Right lobe of liver (tissue), 6 donors: ENCODE data around the gene GOLPH3L. TPM values are rescaled to one million over a fixed set of nuclear protein-coding genes. Genes with fewer than 3 reads are reported as not detected.

Source experiments
- ATAC-seq, 4 donors: fragments of 200-7000 bp; cut with Tn5 transposase; one replicate each; pipeline ENCODE4 v1.9.1; 2020; ENCODE audit warnings: mild to moderate bottlenecking in 4 of 4, moderate library complexity in 4 of 4
- DNase-seq, 3 donors: peaks; one replicate each; pipeline ENCODE4 v3.0.0-alpha.2; 2020
- H3K27ac ChIP-seq, 3 donors: fragments of 200-600 bp; one replicate each; pipeline ENCODE4 v1.8.0; 2022
- H3K27me3 ChIP-seq, 2 donors: fragments of 200-600 bp; one replicate each; pipeline ENCODE4 v1.8.0; 2022
- H3K36me3 ChIP-seq, 4 donors: fragments of 200-600 bp; sonication (generic) in 1 of 4; one replicate each; pipeline versions ENCODE4 v1.5.1 to v1.8.0; 2017 to 2022; ENCODE audit warnings: control low read depth in 1 of 4
- H3K4me1 ChIP-seq, 4 donors: fragments of 200-600 bp; sonication (generic) in 1 of 4; one replicate each; pipeline versions ENCODE4 v1.5.1 to v1.8.0; 2017 to 2022; ENCODE audit warnings: control low read depth in 1 of 4
- H3K4me3 ChIP-seq, 3 donors: fragments of 200-600 bp; one replicate each; pipeline ENCODE4 v1.8.0; 2022
- H3K9me3 ChIP-seq, 4 donors: fragments of 200-600 bp; sonication (generic) in 1 of 4; one replicate each; pipeline versions ENCODE4 v1.5.1 to v1.8.0; 2017 to 2022; ENCODE audit warnings: control low read depth in 1 of 4
- POLR2A ChIP-seq: fragments of 450-650 bp; IDR thresholded peaks from one replicate; pipeline ENCODE4 v1.6.1; 2017; ENCODE audit warnings: antibody characterized with exemption, mild to moderate bottlenecking
- WGBS: methylation state at CpG from one replicate; pipeline ENCODE4 v1.1.6; 2018; ENCODE audit warnings: low coverage, low lambda C conversion rate; ENCODE audit not compliant: insufficient coverage; ENCODE audit errors: missing lambda C conversion rate; 5-methylcytosine and 5-hydroxymethylcytosine counted together
- intact Hi-C, 2 donors: fragments of 100-400 bp; cut with DNase I; formaldehyde crosslinking; loops; one replicate each; pipeline versions ENCODE4 v1.11.2 to v1.14.1; 2022
- total RNA-seq, 6 experiments: library from RNA; depleted of rRNA in 2 of 6; stranded (reverse); fragments of >200 nt in 2 of 6; fragmentation: NEBNext Ultra II Directional in 3 of 6; extraction: Animal tissue kit (Norgen Biotek cat#: 25700) in 3 of 6; gene quantifications; one replicate each; pipeline versions ENCODE4 v1.1.0 to v1.2.4, GENCODE V29; 2016 to 2023
- TF ChIP-seq, protein P1 (sequence below), 4 donors: fragments of 200-600 bp in 3 of 4; fragments of 450-650 bp in 1 of 4; IDR thresholded peaks; one replicate each; pipeline versions ENCODE4 v1.5.1 to v1.8.0; 2016 to 2022; ENCODE audit warnings: antibody characterized with exemption in 4 of 4, mild to moderate bottlenecking in 2 of 4
- donor health status: DM: no; HTN: yes; CAD: no.
- donor health status: DM: no; HTN: no; CAD: no.
- donor health status: DM: no; HTN: no; CAD: no.
- donor health status: DM: no; HTN: yes; CAD: no.
- donor health status: DM: no; HTN: yes; CAD: no.

The GOLPH3L gene
- total RNA-seq, 6 experiments from 2014 or later, result 4.1 to 15.3 (median 11.2) TPM

DNA sequence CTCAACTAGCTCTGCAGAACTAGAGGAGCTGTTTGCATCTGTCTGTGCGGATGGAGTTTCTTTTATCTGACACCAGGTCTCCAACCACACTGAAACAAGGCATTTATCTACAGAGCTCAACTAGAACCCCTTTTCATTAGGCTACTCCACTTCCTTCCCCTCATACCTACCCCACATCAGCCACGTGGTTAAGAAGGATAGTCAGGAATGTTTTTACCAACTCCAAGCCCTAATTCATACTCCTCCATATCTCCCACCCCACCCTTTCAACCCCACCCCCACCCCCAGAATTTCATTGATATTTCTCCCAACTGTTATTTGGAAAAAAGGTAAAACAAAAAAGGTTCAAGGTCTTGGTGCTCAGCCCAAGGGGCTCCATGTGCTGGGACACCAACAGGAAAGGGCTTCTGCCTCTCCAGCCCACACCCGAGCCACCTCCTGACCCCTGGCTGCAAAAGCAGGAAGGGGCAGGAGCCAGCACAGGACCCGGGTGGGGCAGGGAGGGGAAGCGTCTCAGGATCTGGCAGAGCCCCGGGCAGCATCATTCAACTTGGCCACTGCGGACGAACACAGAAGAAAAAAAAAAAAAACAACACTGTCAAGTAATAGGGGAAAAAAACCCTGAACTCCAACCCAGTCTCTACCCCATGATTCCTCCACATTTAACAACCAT is 74.5 kb downstream of the GOLPH3L start:
- WGBS, result 40% methylated on average over 8 of the region's 8 CpGs
- intact Hi-C loops, result loop anchor here in 1 of 2 donors (5.0 kb wide), 1 partner anchor 50 kb away; no protein-coding TSS in a partner anchor
- no peaks in the 10 kb centered on the region for H3K9me3 ChIP-seq
- no peaks in the 10 kb centered on the region for H3K27me3 ChIP-seq
- no peak overlapping the region for H3K4me3 ChIP-seq
- H3K4me1 ChIP-seq, result peaks cover 0 to 29% (median 13%) of the 10 kb centered on the region in 4 donors
- DNase-seq (no peak), ATAC-seq (peak; percentile 12 to 33 (median 21))
- peaks cover 0 to 52% (median 25%) of the 10 kb centered on the region in 4 donors for H3K36me3 ChIP-seq
- TF ChIP-seq, protein P1, sequence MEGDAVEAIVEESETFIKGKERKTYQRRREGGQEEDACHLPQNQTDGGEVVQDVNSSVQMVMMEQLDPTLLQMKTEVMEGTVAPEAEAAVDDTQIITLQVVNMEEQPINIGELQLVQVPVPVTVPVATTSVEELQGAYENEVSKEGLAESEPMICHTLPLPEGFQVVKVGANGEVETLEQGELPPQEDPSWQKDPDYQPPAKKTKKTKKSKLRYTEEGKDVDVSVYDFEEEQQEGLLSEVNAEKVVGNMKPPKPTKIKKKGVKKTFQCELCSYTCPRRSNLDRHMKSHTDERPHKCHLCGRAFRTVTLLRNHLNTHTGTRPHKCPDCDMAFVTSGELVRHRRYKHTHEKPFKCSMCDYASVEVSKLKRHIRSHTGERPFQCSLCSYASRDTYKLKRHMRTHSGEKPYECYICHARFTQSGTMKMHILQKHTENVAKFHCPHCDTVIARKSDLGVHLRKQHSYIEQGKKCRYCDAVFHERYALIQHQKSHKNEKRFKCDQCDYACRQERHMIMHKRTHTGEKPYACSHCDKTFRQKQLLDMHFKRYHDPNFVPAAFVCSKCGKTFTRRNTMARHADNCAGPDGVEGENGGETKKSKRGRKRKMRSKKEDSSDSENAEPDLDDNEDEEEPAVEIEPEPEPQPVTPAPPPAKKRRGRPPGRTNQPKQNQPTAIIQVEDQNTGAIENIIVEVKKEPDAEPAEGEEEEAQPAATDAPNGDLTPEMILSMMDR (IDR thresholded peaks at IDR 0.05), result no peak
- TF ChIP-seq POLR2A, result no peak
- peak overlapping the region in 2 of 3 donors; percentile 14 to 41 for H3K27ac ChIP-seq

DNA sequence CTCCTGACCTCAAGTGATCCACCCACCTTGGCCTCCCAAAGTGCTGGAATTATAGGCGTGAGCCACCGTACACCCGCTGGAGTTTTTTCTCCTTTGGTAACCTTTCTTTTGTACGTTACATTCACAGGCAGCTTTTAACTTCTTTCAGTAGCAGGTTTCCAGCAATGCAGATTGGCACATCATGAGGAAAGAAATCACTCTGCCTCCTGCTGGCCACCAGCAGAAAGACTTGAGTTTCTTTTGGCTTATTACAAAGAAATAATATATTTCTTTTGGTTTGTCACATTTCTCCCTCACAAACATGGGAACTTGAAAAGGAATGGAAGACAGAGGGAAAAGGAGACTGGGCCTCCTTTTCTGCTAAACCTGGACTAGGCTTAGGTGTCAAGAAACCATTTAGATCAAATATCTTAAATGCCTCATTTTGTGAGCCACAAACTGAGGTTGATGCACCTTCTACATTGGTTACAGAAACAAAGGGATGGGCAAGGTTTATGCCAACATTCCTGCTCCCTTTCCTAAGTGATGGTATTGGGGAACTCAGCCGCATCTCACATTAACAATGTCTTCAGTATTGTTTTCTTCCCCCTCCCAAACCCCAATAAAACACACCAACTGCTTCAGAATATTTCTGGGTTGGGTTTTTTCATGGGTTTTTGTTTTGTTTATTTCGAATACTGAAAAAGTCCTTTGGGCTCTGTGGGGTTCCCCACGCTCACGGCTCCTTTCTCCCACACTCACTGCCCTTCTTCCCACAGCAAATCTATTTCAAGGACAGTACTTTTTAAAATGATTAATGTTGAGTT is 75.3 kb downstream of the GOLPH3L start:
- no peak for DNase-seq

DNA sequence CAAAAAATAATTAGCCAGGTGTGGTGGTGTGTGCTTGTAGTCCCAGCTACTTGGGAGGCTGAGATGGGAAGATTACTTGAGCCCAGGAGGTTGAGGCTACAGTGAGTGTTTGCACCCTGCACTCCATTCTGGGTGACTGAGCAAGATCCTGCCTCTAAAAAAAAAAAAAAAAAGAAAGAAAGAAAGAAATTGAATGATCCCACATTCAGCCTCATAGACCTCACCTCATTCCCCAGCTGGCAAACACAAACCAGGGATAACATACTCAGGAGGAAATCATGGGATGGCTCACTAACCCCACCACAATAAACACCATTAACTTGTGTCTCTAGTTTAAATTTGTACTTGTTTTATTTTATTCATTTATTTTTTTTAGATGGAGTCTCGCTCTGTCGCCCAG is 76.0 kb downstream of the GOLPH3L start:
- ATAC-seq, result no peak
- WGBS, result 93% methylated on average over 2 of the region's 2 CpGs
- no peaks in the 10 kb centered on the region for H3K27me3 ChIP-seq
- DNase-seq, result no peak
- H3K27ac ChIP-seq, result peak overlapping the region; percentile 41 to 55 (median 52)
- H3K4me1 ChIP-seq, result peaks cover 0 to 29% (median 13%) of the 10 kb centered on the region in 4 donors
- no peaks in the 10 kb centered on the region for H3K9me3 ChIP-seq
- no peak overlapping the region for H3K4me3 ChIP-seq
- intact Hi-C loops, result loop anchor here in 1 of 2 donors (5.0 kb wide), 1 partner anchor 49 kb away; no protein-coding TSS in a partner anchor
- H3K36me3 ChIP-seq, result peaks cover 0 to 38% (median 18%) of the 10 kb centered on the region in 4 donors
- no peak for TF ChIP-seq POLR2A
- TF ChIP-seq, protein P1 (IDR thresholded peaks at IDR 0.05), result no peak

More for the DNA sequence above, 75.3 kb downstream of the GOLPH3L start:
- H3K27ac ChIP-seq, result peak overlapping the region; percentile 41 to 55 (median 52)
- no peaks in the 10 kb centered on the region for H3K27me3 ChIP-seq
- TF ChIP-seq, protein P1 (IDR thresholded peaks at IDR 0.05), result peak; percentile 69 to 85 (median 74)
- no peak for TF ChIP-seq POLR2A
- peaks cover 0 to 29% (median 13%) of the 10 kb centered on the region in 4 donors for H3K4me1 ChIP-seq
- no peak overlapping the region for H3K4me3 ChIP-seq
- intact Hi-C loops, result loop anchor here in 1 of 2 donors (5.0 kb wide), 1 partner anchor 49 kb away; no protein-coding TSS in a partner anchor
- ATAC-seq, result peak; percentile 53 to 75 (median 61)
- WGBS, result 45% methylated on average over 8 of the region's 8 CpGs
- H3K9me3 ChIP-seq, result no peaks in the 10 kb centered on the region
- peaks cover 0 to 46% (median 24%) of the 10 kb centered on the region in 4 donors for H3K36me3 ChIP-seq

DNA sequence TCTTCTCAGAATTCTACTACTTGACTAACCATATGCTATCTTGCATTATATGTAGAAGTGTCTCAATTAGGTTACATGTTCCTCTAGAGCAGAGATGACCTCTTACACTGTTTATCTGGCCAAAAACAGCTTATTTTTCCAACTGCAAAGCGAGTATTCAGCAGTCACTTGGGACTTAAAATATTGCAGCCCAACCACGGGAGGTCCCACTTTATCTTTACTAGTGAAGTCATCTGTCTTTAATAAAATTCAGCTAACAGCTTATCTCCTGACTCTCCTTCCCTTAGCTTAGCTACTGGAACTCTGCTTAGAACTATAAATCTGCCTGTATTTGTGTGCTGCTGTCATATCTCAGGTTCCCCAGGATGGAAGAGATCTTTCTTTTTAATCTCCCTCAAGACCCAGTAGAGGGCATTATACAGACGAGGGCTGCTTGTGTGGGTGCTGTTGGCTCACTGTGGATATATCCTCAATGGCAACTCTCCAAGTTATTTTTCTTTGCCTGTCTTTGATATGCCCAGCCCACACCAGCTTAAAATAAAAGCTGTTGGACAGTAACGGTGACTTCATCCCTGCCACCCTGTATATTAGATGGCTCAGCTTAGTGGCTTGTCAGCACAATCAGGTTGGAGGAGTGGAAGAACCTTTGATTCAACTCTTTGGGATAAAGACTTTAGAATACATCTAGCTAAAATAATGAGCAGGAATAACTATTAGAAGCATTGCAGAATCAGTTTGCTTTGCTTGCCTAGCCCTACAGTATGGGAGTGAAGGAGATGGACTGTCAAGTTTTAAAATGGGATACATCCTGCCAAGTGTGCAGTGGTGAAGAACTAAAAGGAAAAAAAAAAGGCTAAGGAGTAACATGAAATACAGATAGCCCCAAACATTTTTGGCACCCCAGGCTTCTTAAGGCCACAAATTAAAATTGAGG is 77.1 kb downstream of the GOLPH3L start:
- no peak overlapping the region for H3K4me3 ChIP-seq
- peak; percentile 54 for TF ChIP-seq POLR2A
- TF ChIP-seq, protein P1 (IDR thresholded peaks at IDR 0.05), result peak; percentile 31 to 44 (median 34)
- 10% methylated on average over 4 of the region's 4 CpGs for WGBS
- DNase-seq (no peak), ATAC-seq (peak; percentile 71 to 81 (median 78))
- H3K36me3 ChIP-seq, result peaks cover 0 to 27% (median 13%) of the 10 kb centered on the region in 4 donors
- peak overlapping the region; percentile 41 to 55 (median 52) for H3K27ac ChIP-seq
- H3K9me3 ChIP-seq, result no peaks in the 10 kb centered on the region
- H3K27me3 ChIP-seq, result no peaks in the 10 kb centered on the region
- intact Hi-C loops, result loop anchor here in 1 of 2 donors (5.0 kb wide), 2 partner anchors 48 to 58 kb away; no protein-coding TSS in a partner anchor
- H3K4me1 ChIP-seq, result peaks cover 0 to 32% (median 15%) of the 10 kb centered on the region in 4 donors
